Cardiac muscle cell (in vitro differentiated cells and primary cell): ENCODE measurements around the gene PIP4K2A. TPM values are rescaled to one million over a fixed set of nuclear protein-coding genes. Genes with fewer than 3 reads are reported as not detected.
A peak's percentile ranks its signal among the peaks of the same experiment; 100 is the strongest.

Experiments
- DNase-seq, 2 donors: peaks; one replicate each; pipeline versions ENCODE4 v3.0.0 to v3.0.0-alpha.2; 2010 to 2017; ENCODE audit warnings: low read depth in 1 of 2, low spot score in 1 of 2
- H3K27ac ChIP-seq: fragments of 200-600 bp; sonication (generic); 2 replicates; pipeline ENCODE4 v1.5.1; 2016
- H3K27me3 ChIP-seq: fragments of 200-600 bp; sonication (generic); 2 replicates; pipeline ENCODE4 v1.6.0; 2016; ENCODE audit warnings: control low read depth
- H3K36me3 ChIP-seq: fragments of 200-600 bp; sonication (generic); 2 replicates; pipeline ENCODE4 v1.5.1; 2016; ENCODE audit warnings: control low read depth
- H3K4me1 ChIP-seq: fragments of 200-600 bp; sonication (generic); 2 replicates; pipeline ENCODE4 v1.8.1; 2017; ENCODE audit warnings: low read depth, mild to moderate bottlenecking, mixed run types
- H3K4me3 ChIP-seq: fragments of 200-600 bp; sonication (generic); 2 replicates; pipeline ENCODE4 v1.5.1; 2016; ENCODE audit warnings: mild to moderate bottlenecking
- H3K9me3 ChIP-seq: fragments of 200-600 bp; sonication (generic); 2 replicates; pipeline ENCODE4 v1.5.1; 2017; ENCODE audit warnings: low read depth, mild to moderate bottlenecking, control low read depth
- polyA plus RNA-seq: library from polyadenylated mRNA; unstranded; fragments of >200 nt; fragmentation: Nextera tagmentation; extraction: Ambion mirVana; gene quantifications from 2 replicates; pipeline ENCODE4 v1.2.1, GENCODE V29; 2016
- total RNA-seq: library from RNA; depleted of rRNA; stranded (reverse); fragments of >200 nt; gene quantifications from 2 replicates; pipeline ENCODE4 v1.2.3, GENCODE V29; 2016
- TF ChIP-seq, protein P1 (sequence below): IDR thresholded peaks from 2 replicates; pipeline ENCODE4 v1.5.1; 2012; ENCODE audit warnings: low read depth, mild to moderate bottlenecking, low read length

Gene PIP4K2A
- total and polyA plus RNA-seq, 2 experiments from 2014 or later: 12.1 to 23.9 TPM

DNA sequence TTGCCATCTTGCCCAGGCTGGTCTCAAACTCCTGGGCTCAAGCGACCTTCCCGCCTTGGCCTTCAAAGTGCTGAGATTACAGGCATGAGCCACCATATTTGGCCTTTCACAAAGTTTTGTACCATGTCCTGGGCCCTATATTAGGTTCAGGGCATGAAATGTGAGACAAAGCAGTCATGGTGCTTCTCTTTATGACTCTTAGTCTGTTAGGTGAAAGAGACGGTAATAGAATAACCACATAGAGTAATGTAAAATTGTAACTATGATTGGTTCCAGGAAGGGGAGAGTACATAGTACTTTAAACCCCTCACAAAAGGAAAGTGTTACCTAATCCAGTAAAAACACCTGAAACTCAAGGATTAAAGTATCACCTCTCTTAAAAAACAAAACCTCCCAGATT is 224.4 kb downstream of the PIP4K2A start:
- peaks cover 11% of the 10 kb centered on the region for H3K27me3 ChIP-seq
- TF ChIP-seq, protein P1, sequence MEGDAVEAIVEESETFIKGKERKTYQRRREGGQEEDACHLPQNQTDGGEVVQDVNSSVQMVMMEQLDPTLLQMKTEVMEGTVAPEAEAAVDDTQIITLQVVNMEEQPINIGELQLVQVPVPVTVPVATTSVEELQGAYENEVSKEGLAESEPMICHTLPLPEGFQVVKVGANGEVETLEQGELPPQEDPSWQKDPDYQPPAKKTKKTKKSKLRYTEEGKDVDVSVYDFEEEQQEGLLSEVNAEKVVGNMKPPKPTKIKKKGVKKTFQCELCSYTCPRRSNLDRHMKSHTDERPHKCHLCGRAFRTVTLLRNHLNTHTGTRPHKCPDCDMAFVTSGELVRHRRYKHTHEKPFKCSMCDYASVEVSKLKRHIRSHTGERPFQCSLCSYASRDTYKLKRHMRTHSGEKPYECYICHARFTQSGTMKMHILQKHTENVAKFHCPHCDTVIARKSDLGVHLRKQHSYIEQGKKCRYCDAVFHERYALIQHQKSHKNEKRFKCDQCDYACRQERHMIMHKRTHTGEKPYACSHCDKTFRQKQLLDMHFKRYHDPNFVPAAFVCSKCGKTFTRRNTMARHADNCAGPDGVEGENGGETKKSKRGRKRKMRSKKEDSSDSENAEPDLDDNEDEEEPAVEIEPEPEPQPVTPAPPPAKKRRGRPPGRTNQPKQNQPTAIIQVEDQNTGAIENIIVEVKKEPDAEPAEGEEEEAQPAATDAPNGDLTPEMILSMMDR: no peak
- H3K4me3 ChIP-seq: no peak overlapping the region
- H3K36me3 ChIP-seq: no peaks in the 10 kb centered on the region
- H3K4me1 ChIP-seq: no peaks in the 10 kb centered on the region
- H3K27ac ChIP-seq: no peak overlapping the region
- no peak for DNase-seq
- H3K9me3 ChIP-seq: no peaks in the 10 kb centered on the region

DNA sequence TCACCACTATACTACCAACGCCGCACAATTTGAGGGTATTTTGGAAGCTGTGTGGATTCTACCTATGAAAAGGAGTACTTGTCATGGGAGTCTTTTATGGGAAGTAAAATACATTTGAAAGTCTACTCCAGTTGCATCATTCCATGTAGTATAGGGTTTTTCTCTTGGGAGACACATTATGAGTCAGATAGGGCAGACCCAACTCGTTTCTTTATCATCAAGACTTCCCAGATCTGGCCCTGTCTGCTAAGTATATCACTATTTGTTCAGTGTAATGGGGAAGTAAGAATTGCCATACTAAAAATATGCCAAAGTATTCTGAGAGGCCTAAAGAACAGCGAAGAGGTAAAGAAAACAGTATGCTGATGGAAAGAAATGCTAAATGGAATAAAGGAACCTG is 224.9 kb downstream of the PIP4K2A start:
- TF ChIP-seq, protein P1: no peak
- H3K4me3 ChIP-seq: no peak overlapping the region
- DNase-seq: peak in 1 of 2 donors; percentile 49
- H3K4me1 ChIP-seq: no peaks in the 10 kb centered on the region
- no peaks in the 10 kb centered on the region for H3K36me3 ChIP-seq
- H3K9me3 ChIP-seq: no peaks in the 10 kb centered on the region
- H3K27me3 ChIP-seq: peaks cover 11% of the 10 kb centered on the region
- no peak overlapping the region for H3K27ac ChIP-seq

DNA sequence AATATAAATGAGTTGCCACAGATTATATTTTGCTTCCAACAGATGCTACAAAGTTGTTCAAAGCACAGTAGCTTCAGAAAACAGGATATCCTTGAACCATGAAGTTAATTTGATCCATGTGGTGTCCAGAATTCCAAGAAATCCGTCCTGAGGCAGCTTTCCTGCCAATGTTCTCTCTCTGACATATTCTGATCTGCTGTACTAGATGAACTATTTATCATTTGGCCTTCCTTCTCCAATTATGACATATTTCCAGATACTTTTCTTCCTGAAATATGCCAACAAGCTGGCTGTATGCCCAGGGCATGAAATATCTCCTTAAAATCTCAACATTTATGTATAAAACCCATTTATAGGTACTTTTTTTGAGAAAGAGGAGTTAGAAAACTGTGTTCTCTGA is 227.9 kb downstream of the PIP4K2A start:
- DNase-seq: no peak
- no peak overlapping the region for H3K27ac ChIP-seq
- H3K9me3 ChIP-seq: no peaks in the 10 kb centered on the region
- no peak overlapping the region for H3K4me3 ChIP-seq
- TF ChIP-seq, protein P1: no peak
- no peaks in the 10 kb centered on the region for H3K4me1 ChIP-seq
- H3K36me3 ChIP-seq: no peaks in the 10 kb centered on the region
- peaks cover 25% of the 10 kb centered on the region for H3K27me3 ChIP-seq

Other genes starting within 250 kb of the PIP4K2A start
- gene ARMC3, start 213.5 kb upstream of the PIP4K2A start, total RNA-seq: 0.07 TPM in 1 of 2 replicates, not detected in the other
- not detected in 2 replicates for gene ARMC3, start 213.5 kb upstream of the PIP4K2A start, polyA plus RNA-seq